ENCODE measurements around the gene C15orf62. TPM values are rescaled to one million over a fixed set of nuclear protein-coding genes. Genes with fewer than 3 reads are reported as not detected.

Gene C15orf62
- total and polyA plus RNA-seq, 2 donors from 2014 or later = 0.47 to 1.4 TPM

DNA sequence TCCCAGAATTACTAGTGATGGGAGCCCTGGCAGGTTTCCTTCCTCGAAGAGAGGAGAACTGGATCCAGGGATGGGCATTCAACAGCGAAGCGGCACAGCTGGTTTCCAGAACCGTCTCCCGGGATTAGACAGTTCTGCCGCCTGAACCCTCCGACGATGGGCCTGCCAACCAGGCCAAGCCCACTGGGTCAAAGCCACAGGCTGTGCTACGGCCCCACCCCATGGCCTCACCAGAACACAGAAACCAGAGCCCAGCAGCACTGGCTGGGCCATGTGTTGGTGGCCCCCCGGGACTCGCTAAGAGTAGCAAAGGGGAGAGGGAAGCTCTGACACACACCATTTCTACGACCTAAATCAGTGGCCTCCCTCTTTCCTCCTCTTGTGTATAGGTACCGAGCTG is 2.2 kb downstream of the C15orf62 start:
- Histone ChIP-seq H3K27ac (ENCODE audit: low read depth in 2 of 2, low read length in 2 of 2) (no peak overlapping the region), H3K36me3 (ENCODE audit: control insufficient read depth in 2 of 3, insufficient read depth in 3 of 3, low read length in 3 of 3) (peaks cover 0 to 40% (median 20%) of the 10 kb centered on the region in 3 donors)

DNA sequence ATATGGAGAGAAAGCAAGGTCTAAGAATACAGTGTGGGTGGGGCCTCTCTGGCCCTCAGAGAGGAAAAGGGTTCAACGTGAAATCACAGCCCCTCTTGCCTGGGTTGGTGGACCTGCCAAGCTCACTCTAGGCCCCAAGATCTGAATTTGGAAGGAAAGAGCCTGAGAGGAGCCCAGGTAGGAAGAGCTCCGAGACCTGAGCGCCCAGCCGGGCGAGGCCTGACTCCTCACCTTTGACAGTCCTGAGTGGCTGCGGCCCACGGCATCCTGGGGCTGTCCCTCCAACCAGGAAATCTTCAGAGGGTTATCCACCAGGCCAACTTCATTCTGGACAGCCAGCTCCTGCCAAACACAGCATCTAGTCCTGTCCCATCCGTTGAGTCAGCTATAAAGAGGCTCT is 3.7 kb downstream of the C15orf62 start:
- no peak for DNase-seq
- intact Hi-C loops (cut with DNase I) = no loop called here
- no peak overlapping the region for H3K4me3 ChIP-seq (ENCODE audit: low read length in 3 of 3)

More for the DNA sequence above, 2.2 kb downstream of the C15orf62 start:
- Histone ChIP-seq H3K9me3 (ENCODE audit: control insufficient read depth in 2 of 3, insufficient read depth in 1 of 3, low read length in 3 of 3) (no peaks in the 10 kb centered on the region), H3K27me3 (ENCODE audit: control insufficient read depth, insufficient read depth, low read length) (no peaks in the 10 kb centered on the region), H3K4me1 (ENCODE audit: control insufficient read depth in 2 of 3, insufficient read depth in 2 of 3, low read depth in 1 of 3, low read length in 3 of 3) (peaks cover 0 to 4% (median 4%) of the 10 kb centered on the region in 3 donors), H3K4me3 (ENCODE audit: low read length in 3 of 3) (no peak overlapping the region), H3K9ac (ENCODE audit: low read length in 3 of 3) (no peak overlapping the region)
- DNase-seq (no peak), FAIRE-seq (no peak)
- intact Hi-C loops (cut with DNase I) = no loop called here
- TF ChIP-seq, protein P1, sequence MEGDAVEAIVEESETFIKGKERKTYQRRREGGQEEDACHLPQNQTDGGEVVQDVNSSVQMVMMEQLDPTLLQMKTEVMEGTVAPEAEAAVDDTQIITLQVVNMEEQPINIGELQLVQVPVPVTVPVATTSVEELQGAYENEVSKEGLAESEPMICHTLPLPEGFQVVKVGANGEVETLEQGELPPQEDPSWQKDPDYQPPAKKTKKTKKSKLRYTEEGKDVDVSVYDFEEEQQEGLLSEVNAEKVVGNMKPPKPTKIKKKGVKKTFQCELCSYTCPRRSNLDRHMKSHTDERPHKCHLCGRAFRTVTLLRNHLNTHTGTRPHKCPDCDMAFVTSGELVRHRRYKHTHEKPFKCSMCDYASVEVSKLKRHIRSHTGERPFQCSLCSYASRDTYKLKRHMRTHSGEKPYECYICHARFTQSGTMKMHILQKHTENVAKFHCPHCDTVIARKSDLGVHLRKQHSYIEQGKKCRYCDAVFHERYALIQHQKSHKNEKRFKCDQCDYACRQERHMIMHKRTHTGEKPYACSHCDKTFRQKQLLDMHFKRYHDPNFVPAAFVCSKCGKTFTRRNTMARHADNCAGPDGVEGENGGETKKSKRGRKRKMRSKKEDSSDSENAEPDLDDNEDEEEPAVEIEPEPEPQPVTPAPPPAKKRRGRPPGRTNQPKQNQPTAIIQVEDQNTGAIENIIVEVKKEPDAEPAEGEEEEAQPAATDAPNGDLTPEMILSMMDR (IDR thresholded peaks at IDR 0.05; ENCODE audit: borderline replicate concordance, extremely low read depth, insufficient read depth) = no peak

DNA sequence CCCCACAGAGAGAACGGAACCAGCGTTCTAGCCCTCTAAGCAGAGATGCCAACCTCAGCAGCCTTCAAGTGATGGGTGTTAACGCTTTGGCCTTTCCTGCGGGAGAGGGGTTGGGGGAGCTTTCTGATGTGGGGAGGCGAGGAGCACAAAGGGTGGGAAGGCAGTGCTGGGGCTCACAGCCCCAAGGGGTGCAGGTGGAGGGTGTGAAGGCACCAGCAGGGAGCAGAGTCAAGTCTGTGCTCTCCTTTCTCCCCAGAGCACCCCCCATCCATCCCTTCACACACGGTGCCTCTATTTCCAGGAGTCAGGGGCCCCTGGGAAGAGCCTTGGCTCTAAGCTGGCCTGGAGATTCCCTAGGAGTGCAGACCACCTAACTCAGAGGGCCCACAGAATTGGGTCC is 4.1 kb downstream of the C15orf62 start:
- no peak for FAIRE-seq
- Histone ChIP-seq H3K36me3 (ENCODE audit: control insufficient read depth in 2 of 3, insufficient read depth in 3 of 3, low read length in 3 of 3) (peaks cover 0 to 52% (median 21%) of the 10 kb centered on the region in 3 donors), H3K4me3 (ENCODE audit: low read length in 3 of 3) (no peak overlapping the region), H3K4me1 (ENCODE audit: control insufficient read depth in 2 of 3, insufficient read depth in 2 of 3, low read depth in 1 of 3, low read length in 3 of 3) (peaks cover 0 to 4% (median 2%) of the 10 kb centered on the region in 3 donors), H3K27me3 (ENCODE audit: control insufficient read depth, insufficient read depth, low read length) (no peaks in the 10 kb centered on the region), H3K27ac (ENCODE audit: low read depth in 2 of 2, low read length in 2 of 2) (no peak overlapping the region), H3K9me3 (ENCODE audit: control insufficient read depth in 2 of 3, insufficient read depth in 1 of 3, low read length in 3 of 3) (no peaks in the 10 kb centered on the region), H3K9ac (ENCODE audit: low read length in 3 of 3) (no peak overlapping the region)
- TF ChIP-seq, protein P1 (IDR thresholded peaks at IDR 0.05; ENCODE audit: borderline replicate concordance, extremely low read depth, insufficient read depth) = no peak
- no peak for DNase-seq
- intact Hi-C loops (cut with DNase I) = no loop called here

More for the DNA sequence above, 3.7 kb downstream of the C15orf62 start:
- Histone ChIP-seq H3K9ac (ENCODE audit: low read length in 3 of 3) (no peak overlapping the region), H3K9me3 (ENCODE audit: control insufficient read depth in 2 of 3, insufficient read depth in 1 of 3, low read length in 3 of 3) (no peaks in the 10 kb centered on the region), H3K4me1 (ENCODE audit: control insufficient read depth in 2 of 3, insufficient read depth in 2 of 3, low read depth in 1 of 3, low read length in 3 of 3) (peaks cover 0 to 4% (median 4%) of the 10 kb centered on the region in 3 donors), H3K36me3 (ENCODE audit: control insufficient read depth in 2 of 3, insufficient read depth in 3 of 3, low read length in 3 of 3) (peaks cover 0 to 47% (median 21%) of the 10 kb centered on the region in 3 donors), H3K27ac (ENCODE audit: low read depth in 2 of 2, low read length in 2 of 2) (no peak overlapping the region), H3K27me3 (ENCODE audit: control insufficient read depth, insufficient read depth, low read length) (no peaks in the 10 kb centered on the region)
- TF ChIP-seq, protein P1 (IDR thresholded peaks at IDR 0.05; ENCODE audit: borderline replicate concordance, extremely low read depth, insufficient read depth) = no peak
- FAIRE-seq = no peak

DNA sequence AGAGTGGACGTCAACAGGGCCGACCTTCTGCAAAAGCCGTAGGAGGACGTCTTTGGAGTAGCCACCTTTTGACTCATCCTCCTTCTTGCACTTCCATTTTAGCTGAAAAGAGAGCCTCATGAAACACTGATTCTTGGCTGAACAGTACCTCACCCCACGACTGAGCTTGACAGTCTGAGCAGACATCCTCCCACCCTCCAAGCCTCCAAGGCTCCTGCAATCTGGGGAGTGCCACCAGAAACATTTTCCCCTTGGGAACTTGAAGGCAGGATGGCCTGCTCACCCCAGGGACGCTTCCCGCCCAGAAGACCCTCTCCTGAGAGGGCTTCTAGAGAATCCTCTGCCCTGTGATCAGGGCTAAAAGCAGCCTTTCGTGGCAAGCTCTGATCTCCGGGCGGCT is 5.2 kb downstream of the C15orf62 start:
- H3K4me3 ChIP-seq (ENCODE audit: low read length in 3 of 3) = no peak overlapping the region
- FAIRE-seq (no peak), DNase-seq (no peak)
- H3K9me3 ChIP-seq (ENCODE audit: control insufficient read depth in 2 of 3, insufficient read depth in 1 of 3, low read length in 3 of 3) = no peaks in the 10 kb centered on the region
- H3K27me3 ChIP-seq (ENCODE audit: control insufficient read depth, insufficient read depth, low read length) = no peaks in the 10 kb centered on the region
- intact Hi-C loops (cut with DNase I) = no loop called here
- peaks cover 0 to 60% (median 30%) of the 10 kb centered on the region in 3 donors for H3K36me3 ChIP-seq (ENCODE audit: control insufficient read depth in 2 of 3, insufficient read depth in 3 of 3, low read length in 3 of 3)
- H3K4me1 ChIP-seq (ENCODE audit: control insufficient read depth in 2 of 3, insufficient read depth in 2 of 3, low read depth in 1 of 3, low read length in 3 of 3) = peaks cover 0 to under 1% (median 0%) of the 10 kb centered on the region in 3 donors
- no peak overlapping the region for H3K27ac ChIP-seq (ENCODE audit: low read depth in 2 of 2, low read length in 2 of 2)
- no peak overlapping the region for H3K9ac ChIP-seq (ENCODE audit: low read length in 3 of 3)
- TF ChIP-seq, protein P1 (IDR thresholded peaks at IDR 0.05; ENCODE audit: borderline replicate concordance, extremely low read depth, insufficient read depth) = no peak

All from kidney (tissue), 14 donors.